ENCODE measurements around the gene MACROD2. TPM values are rescaled to one million over a fixed set of nuclear protein-coding genes. Genes with fewer than 3 reads are reported as not detected.

The MACROD2 gene
- total and polyA plus RNA-seq, 2 of the 4 experiments (the other 2 are of a cell fraction), result not detected

DNA sequence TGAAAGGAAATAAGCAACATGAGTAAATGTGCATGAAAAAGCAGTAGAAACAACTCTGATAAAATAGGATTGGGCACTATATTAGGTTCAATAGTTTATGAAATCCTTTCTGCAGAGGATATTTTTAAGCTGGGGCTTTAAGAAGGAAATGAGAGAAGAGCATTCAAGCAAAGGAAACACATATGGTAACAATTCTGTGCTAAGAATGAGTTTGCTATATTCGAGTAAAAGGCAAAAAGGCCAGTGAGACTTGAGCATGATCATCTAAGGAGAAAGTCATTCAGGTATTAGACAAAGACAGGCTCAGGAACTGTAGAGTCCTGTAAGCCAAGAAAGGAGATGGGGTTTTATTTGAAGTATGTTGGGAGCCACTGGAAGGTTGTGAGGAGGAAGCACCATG, 729.2 kb downstream of the MACROD2 start:
- in situ Hi-C loops (cut with MboI; ENCODE audit: low sequenced_read_pairs) (no loop called here), intact Hi-C loops (cut with micrococcal nuclease) (no loop called here), dilution Hi-C loops (cut with HindIII; ENCODE audit: low sequenced_read_pairs, unreplicated experiment) (no loop called here)
- Histone ChIP-seq H3K23ac (ENCODE audit: low read depth, low read length) (no peak overlapping the region), H3K4me2 (ENCODE audit: low read depth, low read length) (no peak overlapping the region), H4K8ac (ENCODE audit: low read depth in 2 of 2, low read length in 2 of 2) (no peak overlapping the region), H3K4me3 (ENCODE audit: insufficient read depth, low read depth, low read length) (no peak overlapping the region), H3K56ac (ENCODE audit: extremely low read depth, insufficient read depth, low read length) (no peak overlapping the region), H4K91ac (ENCODE audit: insufficient read depth, low read depth, low read length) (no peak overlapping the region), H3K27ac (ENCODE audit: insufficient read depth, low read length) (no peak overlapping the region), H4K20me1 (ENCODE audit: insufficient read depth, low read length) (no peaks in the 10 kb centered on the region), H3K4ac (ENCODE audit: low read depth, low read length) (no peak overlapping the region), H2BK20ac (ENCODE audit: low read depth, low read length) (no peak overlapping the region), H3K79me1 (ENCODE audit: low read depth in 1 of 2, low read length in 2 of 2) (no peaks in the 10 kb centered on the region), H2AK5ac (ENCODE audit: low read depth, low read length) (no peak overlapping the region), H3K27me3 (ENCODE audit: control insufficient read depth, insufficient read depth, low read length) (no peaks in the 10 kb centered on the region), H3K18ac (ENCODE audit: low read depth, low read length) (no peak overlapping the region), H4K5ac (ENCODE audit: low read depth, low read length) (no peak overlapping the region), H2BK120ac (ENCODE audit: low read depth, low read length) (no peak overlapping the region), H3K9me1 (ENCODE audit: insufficient read depth, low read length) (no peaks in the 10 kb centered on the region), H3K9ac (ENCODE audit: low read depth, low read length) (no peak overlapping the region), H2BK5ac (ENCODE audit: low read depth, low read length, poor library complexity, severe bottlenecking) (no peak overlapping the region), H3K36me3 (ENCODE audit: control insufficient read depth, insufficient read depth, low read length) (no peaks in the 10 kb centered on the region), H2AK9ac (replicated peaks; ENCODE audit: low read depth, low read length, poor library complexity) (no peak overlapping the region), H3K9me3 (ENCODE audit: control insufficient read depth, insufficient read depth, low read length) (no peaks in the 10 kb centered on the region), H2BK15ac (ENCODE audit: low read depth, low read length) (no peak overlapping the region), H3K14ac (replicated peaks; ENCODE audit: low read depth, low read length) (no peak overlapping the region), H3K4me1 (ENCODE audit: control insufficient read depth, insufficient read depth, low read length) (no peaks in the 10 kb centered on the region), H2AFZ (replicated peaks; ENCODE audit: low read length, poor library complexity) (no peak overlapping the region)
- ChIA-PET POLR2A (ENCODE audit: unreplicated experiment) (no interaction called here), CTCF (no interaction called here)
- BruUV-seq (replicated peaks), result no TSS peak
- DNase-seq, result no peak
- no peak for ATAC-seq (ENCODE audit: low read depth)
- TF ChIP-seq RAD21 (IDR thresholded peaks at IDR 0.05; ENCODE audit: low read length) (no peak), BHLHE40 (IDR thresholded peaks at IDR 0.05; ENCODE audit: low read depth, low read length) (no peak), CHD1 (IDR thresholded peaks at IDR 0.05; ENCODE audit: low read depth, low read length) (no peak), MAFK (IDR thresholded peaks at IDR 0.05; ENCODE audit: low read depth, low read length) (no peak), RFX5 (IDR thresholded peaks at IDR 0.05; ENCODE audit: low read depth, low read length) (no peak), MAZ (IDR thresholded peaks at IDR 0.05; ENCODE audit: borderline replicate concordance, low read depth, low read length) (no peak), FOS (IDR thresholded peaks at IDR 0.05; ENCODE audit: low read depth, low read length) (no peak), RCOR1 (IDR thresholded peaks at IDR 0.05; ENCODE audit: insufficient replicate concordance, low read length) (no peak), POLR2A (IDR thresholded peaks at IDR 0.05; ENCODE audit: low read depth, low read length) (no peak)
- 50% methylated on average over 1 of the region's 1 CpG; no CpG with 5 or more reads in 1 of the 2 experiments for WGBS, 2 experiments (ENCODE audit: extremely low coverage in 2 of 2, insufficient read length in 1 of 2)

Data from IMR-90 (cell line).